Measurements from ENCODE around the gene VSTM4. TPM values are rescaled to one million over a fixed set of nuclear protein-coding genes. Genes with fewer than 3 reads are reported as not detected.

Gene VSTM4
- total and polyA plus RNA-seq, 2 experiments from 2014 or later = 0.21 to 0.66 TPM

GRCh38 chr10:49151025-49151445 lies 35.7 kb upstream of the VSTM4 start (continued):
- no peak for TF ChIP-seq ZNF462 (CRISPR knock-in tag; IDR thresholded peaks at IDR 0.05)
- no peak for TF ChIP-seq JUNB (IDR thresholded peaks at IDR 0.05; ENCODE audit: unreplicated experiment)
- no peak for TF ChIP-seq POLR2AphosphoS5 (IDR thresholded peaks at IDR 0.05; ENCODE audit: low read depth)

- H3F3A ChIP-seq (replicated peaks; ENCODE audit: low read depth) = no peaks in the 10 kb centered on the region
- H3K27me3 ChIP-seq (ENCODE audit: insufficient read depth) = no peaks in the 10 kb centered on the region
- H3K36me3 ChIP-seq (ENCODE audit: insufficient read depth) = no peaks in the 10 kb centered on the region
- H2AFZ ChIP-seq = no peak overlapping the region
- H3K27me3 Mint-ChIP-seq (ENCODE audit: insufficient read depth, low read depth, poor library complexity) = no peaks in the 10 kb centered on the region
- H3K4me1 ChIP-seq (ENCODE audit: insufficient read depth) = no peaks in the 10 kb centered on the region
- H3K79me2 ChIP-seq (replicated peaks; ENCODE audit: insufficient read depth) = no peaks in the 10 kb centered on the region
- no peaks in the 10 kb centered on the region for H4K20me1 ChIP-seq (replicated peaks; ENCODE audit: insufficient read depth)
- DNase-seq (ENCODE audit: low spot score) = no peak
- H3K4me3 Mint-ChIP-seq = no peak overlapping the region
- H3K27ac ChIP-seq (ENCODE audit: low read depth) = no peak overlapping the region
- H3K9me3 Mint-ChIP-seq = peaks cover 16% of the 10 kb centered on the region
- peaks cover 7% of the 10 kb centered on the region; the same call in 2 of the 3 replicates for H3K36me3 Mint-ChIP-seq (ENCODE audit: low read depth)
- ATAC-seq = no peak
- no peak overlapping the region for H3K4me3 ChIP-seq
- no peak overlapping the region for H3K27ac Mint-ChIP-seq
- H3K9me2 ChIP-seq (ENCODE audit: insufficient read depth) = peaks cover 18% of the 10 kb centered on the region; the same call in 1 of the 2 replicates
- H3K4me2 ChIP-seq = no peak overlapping the region
- H3K4me1 Mint-ChIP-seq = no peaks in the 10 kb centered on the region; the same call in 2 of the 3 replicates
- TF ChIP-seq REST (IDR thresholded peaks at IDR 0.05; ENCODE audit: unreplicated experiment) (no peak), CTCF (conservative IDR thresholded peaks at IDR 0.05; ENCODE audit: low read depth in 2 of 2) (no peak), NANOG (IDR thresholded peaks at IDR 0.05; ENCODE audit: borderline replicate concordance) (no peak), CREB1 (CRISPR knock-in tag; IDR thresholded peaks at IDR 0.05; ENCODE audit: low read depth) (no peak), EZH2phosphoT487 (IDR thresholded peaks at IDR 0.05; ENCODE audit: unreplicated experiment) (no peak), ETS1 (IDR thresholded peaks at IDR 0.05) (no peak)
Measured at GRCh38 chr10:49150426-49150825, 35.1 kb upstream of the VSTM4 start.

Measured in GM23338 (cell line).